Right lung (tissue), 5 donors: Measurements from ENCODE around the gene CCDC33. TPM values are rescaled to one million over a fixed set of nuclear protein-coding genes. Genes with fewer than 3 reads are reported as not detected.

Experiments used
- DNase-seq, 2 donors: peaks; one replicate each; pipeline ENCODE4 v3.0.0-alpha.2; 2013
- polyA plus RNA-seq, 5 donors: library from polyadenylated mRNA; unstranded; fragments of 120-200 nt; gene quantifications; one replicate each; pipeline versions ENCODE4 v1.2.1 to v1.2.3, GENCODE V29; 2013; ENCODE audit warnings: inconsistent platforms in 1 of 5, low replicate concordance in 1 of 5; ENCODE audit not compliant: insufficient read length in 5 of 5, insufficient read depth in 1 of 5

Gene CCDC33
- polyA plus RNA-seq, 5 donors, result 0.57 to 2.6 (median 1.8) TPM

GRCh38 chr15:74208901-74209559 lies 27.1 kb upstream of the CCDC33 start:
- DNase-seq, result no peak

- DNase-seq, result no peak
These were observed 26.6 kb upstream of the CCDC33 start for GRCh38 chr15:74209560-74209958.

- peak in 1 of 2 donors; percentile 48 for DNase-seq
These were observed 26.0 kb upstream of the CCDC33 start for GRCh38 chr15:74209997-74210671.

GRCh38 chr15:74210729-74211128 lies 25.4 kb upstream of the CCDC33 start:
- no peak for DNase-seq

- DNase-seq, result no peak
These were observed 24.5 kb upstream of the CCDC33 start for GRCh38 chr15:74211656-74212055.

- DNase-seq, result no peak
These were observed 23.6 kb upstream of the CCDC33 start for GRCh38 chr15:74212494-74212893.

GRCh38 chr15:74213858-74214284 lies 22.3 kb upstream of the CCDC33 start:
- no peak for DNase-seq

- no peak for DNase-seq
These were observed 21.7 kb upstream of the CCDC33 start for GRCh38 chr15:74214324-74215021.

- no peak for DNase-seq
These were observed 20.2 kb upstream of the CCDC33 start for GRCh38 chr15:74215958-74216357.

- no peak for DNase-seq
These were observed 19.2 kb upstream of the CCDC33 start for GRCh38 chr15:74216949-74217348.

GRCh38 chr15:74217907-74218885 lies 17.9 kb upstream of the CCDC33 start:
- no peak for DNase-seq

GRCh38 chr15:74220475-74221248 lies 15.5 kb upstream of the CCDC33 start:
- no peak for DNase-seq

- DNase-seq, result no peak
These were observed 14.5 kb upstream of the CCDC33 start for GRCh38 chr15:74221399-74222239.

- DNase-seq, result no peak
These were observed 13.6 kb upstream of the CCDC33 start for GRCh38 chr15:74222240-74223119.

- DNase-seq, result no peak
These were observed 10.2 kb upstream of the CCDC33 start for GRCh38 chr15:74225928-74226327.

GRCh38 chr15:74226761-74227540 lies 9.2 kb upstream of the CCDC33 start:
- no peak for DNase-seq

GRCh38 chr15:74227968-74228722 lies 8.0 kb upstream of the CCDC33 start:
- DNase-seq, result no peak
